ENCODE measurements around the gene PCSK5.

- TF ChIP-seq, protein P1, sequence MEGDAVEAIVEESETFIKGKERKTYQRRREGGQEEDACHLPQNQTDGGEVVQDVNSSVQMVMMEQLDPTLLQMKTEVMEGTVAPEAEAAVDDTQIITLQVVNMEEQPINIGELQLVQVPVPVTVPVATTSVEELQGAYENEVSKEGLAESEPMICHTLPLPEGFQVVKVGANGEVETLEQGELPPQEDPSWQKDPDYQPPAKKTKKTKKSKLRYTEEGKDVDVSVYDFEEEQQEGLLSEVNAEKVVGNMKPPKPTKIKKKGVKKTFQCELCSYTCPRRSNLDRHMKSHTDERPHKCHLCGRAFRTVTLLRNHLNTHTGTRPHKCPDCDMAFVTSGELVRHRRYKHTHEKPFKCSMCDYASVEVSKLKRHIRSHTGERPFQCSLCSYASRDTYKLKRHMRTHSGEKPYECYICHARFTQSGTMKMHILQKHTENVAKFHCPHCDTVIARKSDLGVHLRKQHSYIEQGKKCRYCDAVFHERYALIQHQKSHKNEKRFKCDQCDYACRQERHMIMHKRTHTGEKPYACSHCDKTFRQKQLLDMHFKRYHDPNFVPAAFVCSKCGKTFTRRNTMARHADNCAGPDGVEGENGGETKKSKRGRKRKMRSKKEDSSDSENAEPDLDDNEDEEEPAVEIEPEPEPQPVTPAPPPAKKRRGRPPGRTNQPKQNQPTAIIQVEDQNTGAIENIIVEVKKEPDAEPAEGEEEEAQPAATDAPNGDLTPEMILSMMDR (conservative IDR thresholded peaks at IDR 0.05; ENCODE audit: low read depth, low read length): no peak
- no peak for TF ChIP-seq EZH2 (IDR thresholded peaks at IDR 0.05; ENCODE audit: borderline replicate concordance, low read depth, low read length, poor library complexity, severe bottlenecking)
Measured at GRCh38 chr9:76401580-76402354, 511.3 kb downstream of the PCSK5 start.

All from A673 (cell line).